Central memory CD4-positive, alpha-beta T cell (primary cell): Measurements from ENCODE around the gene PLOD2.

ENCODE experiments used
- DNase-seq: peaks from one replicate; pipeline ENCODE4 v3.0.0; 2022

PLOD2 gene

DNA sequence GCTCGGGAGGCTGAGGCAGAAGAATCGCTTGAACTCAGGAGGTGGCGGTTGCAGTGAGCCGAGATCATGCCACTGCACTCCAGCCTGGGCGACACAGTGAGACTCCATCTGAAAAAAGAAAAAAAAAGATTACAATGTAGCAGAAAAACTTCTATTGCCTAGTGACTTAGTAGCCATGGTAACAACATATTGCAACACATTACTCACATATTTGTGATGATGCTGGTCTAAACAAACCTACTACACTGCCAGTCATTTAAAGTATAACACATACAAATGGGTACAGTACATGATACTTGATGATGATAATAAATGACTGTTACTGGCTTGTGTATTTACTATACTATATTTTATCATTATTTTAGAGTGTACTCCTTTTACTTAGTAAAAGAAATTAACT is 125.6 kb downstream of the PLOD2 start:
- no peak for DNase-seq

DNA sequence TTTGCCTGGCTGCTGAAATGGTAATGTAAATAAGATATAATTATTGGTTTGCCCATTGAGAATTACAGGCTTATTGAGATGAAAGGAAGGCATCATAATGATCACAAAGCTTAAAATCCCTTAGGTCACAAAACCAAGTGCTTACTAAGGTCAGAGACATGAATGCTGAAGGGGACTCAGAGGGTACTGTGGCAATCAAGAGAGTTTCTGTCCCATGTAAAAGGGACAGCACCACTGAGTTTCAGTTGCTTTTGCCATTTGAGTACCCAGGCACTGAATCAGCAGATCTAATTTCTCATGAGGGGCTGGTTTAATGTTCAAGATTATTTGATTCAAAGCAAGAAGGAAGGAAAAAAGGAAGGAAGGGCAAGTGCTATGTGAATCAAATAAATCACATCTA is 127.0 kb downstream of the PLOD2 start:
- no peak for DNase-seq

DNA sequence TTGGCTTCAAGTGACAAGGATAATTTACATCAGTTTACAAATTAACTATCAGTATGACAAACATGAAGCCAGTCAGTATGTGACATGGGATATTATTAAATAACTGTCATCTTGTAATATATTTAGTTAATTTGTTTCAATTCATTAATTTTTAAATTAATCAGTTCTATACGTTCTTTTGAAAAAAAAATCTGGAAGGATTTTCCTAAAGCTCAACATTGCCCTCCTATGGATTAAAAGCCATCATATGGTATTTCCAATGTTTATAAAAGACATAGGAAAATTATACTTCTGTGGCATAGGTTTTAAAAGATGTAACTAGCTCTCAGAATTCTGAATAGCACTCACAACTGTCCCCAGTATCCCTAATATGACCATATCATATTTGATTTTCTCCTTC is 134.4 kb downstream of the PLOD2 start:
- no peak for DNase-seq

DNA sequence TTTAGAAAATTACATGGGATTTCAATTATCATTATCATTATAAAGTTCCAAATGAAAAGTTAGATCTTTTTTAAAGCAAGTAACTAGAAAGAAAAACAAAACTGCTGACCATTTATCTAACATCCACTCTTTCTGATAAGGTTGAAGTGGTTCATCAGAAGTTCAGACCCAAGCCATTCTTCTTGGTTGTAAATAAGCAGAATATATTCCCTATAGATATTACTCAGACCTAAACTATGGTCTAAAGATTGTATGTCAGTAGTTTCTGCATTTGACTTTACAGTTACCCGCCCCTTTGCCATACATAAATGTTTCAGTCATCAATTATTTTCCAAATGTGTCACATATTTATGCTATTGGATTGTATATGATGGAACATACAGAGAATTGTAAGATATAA is 136.7 kb downstream of the PLOD2 start:
- DNase-seq = no peak

DNA sequence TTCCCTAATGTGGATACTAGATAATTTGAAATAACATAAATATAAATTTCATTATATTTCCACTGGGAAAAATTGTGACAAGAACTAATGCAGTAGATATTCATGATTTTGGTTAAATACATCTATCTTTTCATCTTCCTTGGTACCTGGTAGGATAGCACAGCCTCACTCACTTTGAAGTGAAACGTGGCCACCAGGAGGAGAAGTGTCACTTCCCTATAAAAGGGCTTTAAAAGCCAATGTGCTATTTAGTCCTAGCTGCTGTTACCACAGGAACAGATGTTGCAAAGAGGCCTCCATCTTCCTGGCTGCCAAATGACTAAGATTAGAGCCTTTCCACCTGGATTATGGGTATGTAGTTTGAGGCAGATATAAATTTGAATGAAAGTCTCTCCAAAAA is 140.0 kb downstream of the PLOD2 start:
- DNase-seq = no peak

DNA sequence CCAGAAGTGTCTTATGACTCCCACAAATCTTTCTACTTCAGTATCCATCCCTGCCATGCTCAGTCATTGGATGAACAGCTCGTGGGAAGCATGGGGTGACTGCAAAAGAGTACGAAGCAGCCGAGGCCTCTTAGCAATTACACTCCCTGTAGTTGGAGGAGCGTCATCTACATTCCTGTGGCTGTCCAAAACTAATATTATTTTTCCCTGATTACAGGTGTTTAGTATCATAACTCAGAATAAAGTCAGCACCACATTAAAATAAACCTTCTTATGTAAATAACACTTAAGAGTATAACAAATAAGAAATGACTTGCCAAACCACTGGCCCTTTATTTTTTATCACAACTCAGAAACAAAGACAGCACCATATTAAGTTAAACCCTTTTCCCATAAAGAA is 141.5 kb downstream of the PLOD2 start:
- no peak for DNase-seq
